HL-60 (cell line): ENCODE data around the gene SCIN.

ENCODE experiments used
- DNase-seq, 2 experiments: peaks; one replicate each; pipeline ENCODE4 v3.0.0-alpha.2; 2010 to 2020; ENCODE audit warnings: low read depth in 1 of 2, low spot score in 1 of 2
- H3K27ac ChIP-seq: fragments of 250-450 bp; sonication (Bioruptor Pico); replicated peaks from 2 replicates; pipeline ENCODE4 v1.5.1; 2020; ENCODE audit warnings: mild to moderate bottlenecking, moderate library complexity
- H3K27me3 ChIP-seq: fragments of 250-450 bp; sonication (Bioruptor Pico); 2 replicates; pipeline ENCODE4 v1.5.1; 2021; ENCODE audit warnings: mild to moderate bottlenecking, moderate library complexity; ENCODE audit not compliant: insufficient read depth, poor library complexity, severe bottlenecking
- H3K4me3 ChIP-seq: replicated peaks from 2 replicates; pipeline ENCODE4 v1.5.1; 2011; ENCODE audit warnings: mild to moderate bottlenecking, control low read depth, low read length; ENCODE audit not compliant: insufficient read depth
- GABPA ChIP-seq: IDR thresholded peaks from 2 replicates; pipeline ENCODE4 v1.6.1; 2012; ENCODE audit warnings: low read depth
- POLR2AphosphoS5 ChIP-seq: IDR thresholded peaks from 2 replicates; pipeline ENCODE4 v1.6.1; 2012; ENCODE audit warnings: low read depth
- REST ChIP-seq: IDR thresholded peaks from 2 replicates; pipeline ENCODE4 v1.6.1; 2012; ENCODE audit warnings: low read depth; ENCODE audit not compliant: insufficient replicate concordance
- SPI1 ChIP-seq: IDR thresholded peaks from 2 replicates; pipeline ENCODE4 v1.6.1; 2012; ENCODE audit warnings: low read depth, mild to moderate bottlenecking, borderline replicate concordance
- TF ChIP-seq, protein P1 (sequence below): IDR thresholded peaks from one replicate; pipeline ENCODE4 v1.5.1; 2011; ENCODE audit warnings: low read length, control low read depth, inconsistent platforms; ENCODE audit not compliant: insufficient read depth

SCIN gene

DNA sequence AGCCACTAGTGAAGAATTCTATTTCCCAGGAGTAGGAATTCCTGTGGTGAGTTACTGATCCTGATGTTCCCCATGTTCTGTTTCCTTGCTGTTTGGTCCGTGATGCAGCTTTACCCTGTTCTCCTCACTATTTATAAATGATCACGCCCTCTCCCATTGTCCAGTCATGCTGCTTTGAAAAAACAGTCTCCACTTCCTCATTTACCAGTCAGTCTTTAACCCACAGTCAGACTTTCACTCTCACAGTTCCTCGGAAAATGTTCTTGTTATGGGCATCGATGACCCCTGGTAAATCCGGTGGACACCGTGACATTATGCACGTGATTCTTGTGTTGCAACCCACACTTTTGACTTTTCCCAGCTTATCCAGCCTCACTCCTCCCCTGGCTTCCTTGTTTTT is 14.4 kb downstream of the SCIN start:
- DNase-seq, result peak in 1 of 2 experiments; percentile 31
- TF ChIP-seq POLR2AphosphoS5, result no peak
- TF ChIP-seq SPI1, result peak; percentile 98
- Histone ChIP-seq H3K4me3 (no peak overlapping the region), H3K27ac (0 out of 2 replicates have a peak overlapping the region, but pooled peaks have one; percentile 6), H3K27me3 (no peaks in the 10 kb centered on the region)

DNA sequence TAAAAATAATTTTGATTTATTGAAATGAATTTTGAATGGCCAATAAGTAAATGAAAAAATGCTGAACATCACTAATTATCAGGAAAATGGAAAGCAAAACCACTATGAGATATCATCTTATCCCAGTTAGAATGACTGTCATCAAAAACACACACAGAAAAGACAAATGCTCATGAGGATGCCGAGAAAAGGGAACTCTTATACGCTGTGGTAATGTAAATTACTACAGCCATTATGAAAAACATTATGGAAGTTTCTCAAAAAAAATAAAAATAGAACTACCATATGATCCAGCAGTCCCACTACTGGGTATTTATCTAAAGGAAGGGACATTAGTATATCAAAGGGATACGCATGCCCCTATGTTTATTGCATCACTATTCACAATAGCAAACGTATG is 15.8 kb downstream of the SCIN start:
- no peaks in the 10 kb centered on the region for H3K27me3 ChIP-seq
- no peak overlapping the region for H3K4me3 ChIP-seq
- no peak for TF ChIP-seq SPI1
- TF ChIP-seq POLR2AphosphoS5, result no peak
- TF ChIP-seq GABPA, result no peak
- no peak for TF ChIP-seq REST
- TF ChIP-seq, protein P1, sequence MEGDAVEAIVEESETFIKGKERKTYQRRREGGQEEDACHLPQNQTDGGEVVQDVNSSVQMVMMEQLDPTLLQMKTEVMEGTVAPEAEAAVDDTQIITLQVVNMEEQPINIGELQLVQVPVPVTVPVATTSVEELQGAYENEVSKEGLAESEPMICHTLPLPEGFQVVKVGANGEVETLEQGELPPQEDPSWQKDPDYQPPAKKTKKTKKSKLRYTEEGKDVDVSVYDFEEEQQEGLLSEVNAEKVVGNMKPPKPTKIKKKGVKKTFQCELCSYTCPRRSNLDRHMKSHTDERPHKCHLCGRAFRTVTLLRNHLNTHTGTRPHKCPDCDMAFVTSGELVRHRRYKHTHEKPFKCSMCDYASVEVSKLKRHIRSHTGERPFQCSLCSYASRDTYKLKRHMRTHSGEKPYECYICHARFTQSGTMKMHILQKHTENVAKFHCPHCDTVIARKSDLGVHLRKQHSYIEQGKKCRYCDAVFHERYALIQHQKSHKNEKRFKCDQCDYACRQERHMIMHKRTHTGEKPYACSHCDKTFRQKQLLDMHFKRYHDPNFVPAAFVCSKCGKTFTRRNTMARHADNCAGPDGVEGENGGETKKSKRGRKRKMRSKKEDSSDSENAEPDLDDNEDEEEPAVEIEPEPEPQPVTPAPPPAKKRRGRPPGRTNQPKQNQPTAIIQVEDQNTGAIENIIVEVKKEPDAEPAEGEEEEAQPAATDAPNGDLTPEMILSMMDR, result no peak
- no peak for DNase-seq
- no peak overlapping the region for H3K27ac ChIP-seq

DNA sequence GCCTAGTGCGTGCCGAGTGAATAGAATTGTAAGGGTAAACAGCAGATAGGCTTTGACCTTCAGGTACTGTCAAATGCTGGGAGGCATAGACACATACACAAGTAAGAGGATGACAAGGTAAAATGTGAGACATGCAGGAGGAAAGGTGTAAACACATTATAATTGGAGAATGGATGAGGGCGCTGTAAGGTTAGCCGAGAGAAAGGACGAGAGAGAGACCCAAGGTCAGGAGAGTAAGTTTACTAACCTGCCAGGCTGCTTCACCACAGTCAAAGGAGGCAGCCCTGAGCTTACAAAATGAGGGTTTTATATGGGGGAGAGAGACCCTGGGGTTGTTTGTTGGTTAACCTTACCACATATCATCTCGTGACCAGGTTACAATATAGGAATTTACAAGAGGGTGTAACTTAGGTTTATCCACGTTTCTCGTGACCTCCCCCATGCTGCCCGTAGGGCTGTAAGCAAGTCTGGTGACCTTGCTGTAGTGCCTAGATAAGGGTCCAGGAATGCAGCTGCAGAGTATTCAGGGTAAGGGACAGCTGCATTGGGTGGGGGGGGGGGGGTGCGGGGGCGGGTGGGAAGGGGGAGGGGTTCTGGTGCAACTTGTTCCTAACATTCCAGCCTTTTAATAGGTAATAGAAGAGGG is 17.9 kb downstream of the SCIN start:
- H3K27me3 ChIP-seq, result no peaks in the 10 kb centered on the region
- H3K27ac ChIP-seq, result no peak overlapping the region
- DNase-seq, result no peak
- no peak overlapping the region for H3K4me3 ChIP-seq
- TF ChIP-seq, protein P1, result no peak

- no peak overlapping the region for H3K4me3 ChIP-seq
- no peaks in the 10 kb centered on the region for H3K27me3 ChIP-seq
- TF ChIP-seq, protein P1, result no peak
- no peak for TF ChIP-seq GABPA
- DNase-seq, result no peak
- H3K27ac ChIP-seq, result no peak overlapping the region
Measured at GRCh38 chr7:12590559-12590958, 20.0 kb downstream of the SCIN start.

- Histone ChIP-seq H3K27ac (no peak overlapping the region), H3K27me3 (no peaks in the 10 kb centered on the region), H3K4me3 (no peak overlapping the region)
- TF ChIP-seq REST (no peak), POLR2AphosphoS5 (no peak), SPI1 (no peak), GABPA (no peak)
- TF ChIP-seq, protein P1, result no peak
- no peak for DNase-seq
Measured at GRCh38 chr7:12594122-12594897, 23.8 kb downstream of the SCIN start.
